HG03457 (cell line): ENCODE results near the gene ITM2B.
"Not testable (repeated sequence)": the region's sequence is repeated elsewhere in the genome, so short reads cannot be mapped to it uniquely, and the experiment has no call there.

Experiments
- ATAC-seq: cut with Tn5 transposase; IDR thresholded peaks from one replicate; pipeline ENCODE4 v1.9.1; 2021; ENCODE audit warnings: moderate number of reproducible peaks; ENCODE audit not compliant: unreplicated experiment

ITM2B gene

DNA sequence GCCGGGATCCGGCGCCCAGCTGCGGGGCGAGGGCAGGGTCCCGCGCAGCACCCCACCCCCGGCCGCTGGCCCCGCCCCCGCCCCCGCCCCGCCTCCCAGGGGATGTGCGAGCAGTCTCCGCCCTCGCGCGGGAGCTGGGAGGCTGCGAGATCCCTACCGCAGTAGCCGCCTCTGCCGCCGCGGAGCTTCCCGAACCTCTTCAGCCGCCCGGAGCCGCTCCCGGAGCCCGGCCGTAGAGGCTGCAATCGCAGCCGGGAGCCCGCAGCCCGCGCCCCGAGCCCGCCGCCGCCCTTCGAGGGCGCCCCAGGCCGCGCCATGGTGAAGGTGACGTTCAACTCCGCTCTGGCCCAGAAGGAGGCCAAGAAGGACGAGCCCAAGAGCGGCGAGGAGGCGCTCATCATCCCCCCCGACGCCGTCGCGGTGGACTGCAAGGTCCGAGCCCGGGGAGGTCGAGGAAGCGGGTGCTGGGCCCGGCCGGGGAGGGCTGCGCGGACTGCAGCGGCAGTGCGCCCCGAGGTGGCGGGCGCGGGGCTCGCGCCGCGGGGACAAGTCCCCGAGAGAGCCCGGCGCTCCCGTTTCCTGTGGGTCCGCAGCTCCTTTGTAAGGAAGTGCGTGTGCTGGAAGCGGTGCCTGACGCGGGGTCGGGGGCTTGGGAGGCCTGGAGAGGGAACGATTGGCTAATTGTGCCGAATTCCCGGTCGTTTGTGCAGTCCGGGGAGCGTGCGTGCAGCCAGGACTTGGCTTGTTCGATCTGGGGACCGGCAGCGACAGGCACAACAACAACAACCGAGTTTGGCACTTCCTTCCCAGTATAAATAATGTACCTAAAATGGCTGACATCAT is at the start of gene ITM2B:
ITM2B (plus strand) TSS at position 161 of the 843 bp plus-strand sequence; CDS start at position 316, 155 bp downstream.
- no peak for ATAC-seq

DNA sequence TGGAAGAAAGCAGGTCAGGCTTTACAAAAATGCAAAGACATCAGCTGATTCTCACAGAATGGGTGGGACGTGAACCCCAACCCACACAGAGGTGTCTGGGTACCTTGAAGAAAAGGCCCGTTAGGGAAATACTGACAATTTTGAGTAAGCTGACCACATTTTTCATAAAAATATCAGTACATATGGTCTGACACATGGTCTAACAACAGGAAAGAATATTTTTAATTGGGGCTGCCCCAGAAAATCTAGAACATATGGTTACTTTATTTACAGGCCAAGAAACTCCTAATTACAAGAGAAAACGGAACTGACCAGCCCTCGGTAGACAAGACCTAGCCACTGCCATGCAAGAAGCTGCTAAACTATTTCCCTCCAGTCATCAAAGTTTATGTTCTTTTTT is 48.7 kb upstream of the ITM2B start:
- ATAC-seq, result no peak

DNA sequence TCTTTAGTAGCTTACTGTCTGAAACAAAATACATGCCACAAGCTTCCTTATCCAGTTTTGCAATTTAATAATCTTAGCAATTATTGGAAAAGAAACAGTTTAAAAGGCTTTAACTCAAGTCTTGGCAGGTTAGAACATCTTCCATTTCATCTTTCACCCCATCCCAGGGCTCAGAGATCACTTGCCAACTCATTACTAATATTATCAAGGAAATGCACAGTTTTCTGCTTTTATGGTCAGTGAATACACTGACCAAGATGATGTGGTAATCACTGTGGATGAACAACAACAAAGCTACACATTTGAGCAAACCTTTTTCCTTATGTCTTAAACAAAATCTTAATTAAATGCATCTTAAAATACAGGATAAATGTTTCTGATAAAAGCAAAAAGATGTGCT is 48.0 kb upstream of the ITM2B start:
- no peak for ATAC-seq

- ATAC-seq, result no peak
Observed at GRCh38 chr13:48186722-48187121, 46.3 kb upstream of the ITM2B start.

DNA sequence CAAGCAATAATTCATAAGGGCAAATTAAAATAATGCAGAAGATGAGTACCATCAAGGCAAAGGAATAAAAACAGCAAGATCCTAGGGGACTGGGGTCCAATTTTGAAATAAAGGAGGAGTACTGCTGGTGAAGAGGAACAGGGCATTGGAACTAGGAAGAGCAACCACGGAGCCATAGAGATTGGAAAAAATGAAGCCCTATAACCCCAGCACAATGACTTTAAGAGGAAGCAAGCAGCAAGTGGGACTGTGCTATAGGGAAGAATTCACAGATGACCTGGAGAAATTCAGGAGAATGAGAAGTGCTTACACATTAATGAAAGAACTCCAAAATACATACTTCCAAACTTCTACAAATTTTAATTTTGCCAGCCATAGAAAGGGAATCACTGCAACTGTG is 44.9 kb upstream of the ITM2B start:
- no peak for ATAC-seq

GRCh38 chr13:48188601-48189000 is 44.4 kb upstream of the ITM2B start:
- ATAC-seq, result no peak

GRCh38 chr13:48189171-48189570 is 43.8 kb upstream of the ITM2B start:
- no peak for ATAC-seq

GRCh38 chr13:48192411-48192935 is 40.5 kb upstream of the ITM2B start:
- no peak for ATAC-seq

DNA sequence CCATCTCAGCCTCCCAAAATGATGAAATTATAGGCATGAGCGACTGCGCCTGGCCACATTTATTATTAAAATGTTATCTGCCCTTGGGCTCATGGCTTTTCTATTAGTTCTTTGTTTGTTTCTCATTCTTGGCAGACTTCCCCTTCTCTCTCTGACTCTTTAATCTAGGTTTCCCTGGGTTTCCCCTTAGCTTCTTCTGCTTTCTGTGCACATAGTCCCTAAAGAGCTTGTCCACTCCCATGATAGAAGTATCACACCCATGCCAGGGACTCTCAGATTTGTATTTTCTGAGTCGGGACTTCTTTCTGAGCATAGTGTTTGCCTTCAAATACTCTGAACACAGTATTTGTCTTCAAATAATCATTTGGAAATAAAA is 38.6 kb upstream of the ITM2B start:
- peak; percentile 83 for ATAC-seq

DNA sequence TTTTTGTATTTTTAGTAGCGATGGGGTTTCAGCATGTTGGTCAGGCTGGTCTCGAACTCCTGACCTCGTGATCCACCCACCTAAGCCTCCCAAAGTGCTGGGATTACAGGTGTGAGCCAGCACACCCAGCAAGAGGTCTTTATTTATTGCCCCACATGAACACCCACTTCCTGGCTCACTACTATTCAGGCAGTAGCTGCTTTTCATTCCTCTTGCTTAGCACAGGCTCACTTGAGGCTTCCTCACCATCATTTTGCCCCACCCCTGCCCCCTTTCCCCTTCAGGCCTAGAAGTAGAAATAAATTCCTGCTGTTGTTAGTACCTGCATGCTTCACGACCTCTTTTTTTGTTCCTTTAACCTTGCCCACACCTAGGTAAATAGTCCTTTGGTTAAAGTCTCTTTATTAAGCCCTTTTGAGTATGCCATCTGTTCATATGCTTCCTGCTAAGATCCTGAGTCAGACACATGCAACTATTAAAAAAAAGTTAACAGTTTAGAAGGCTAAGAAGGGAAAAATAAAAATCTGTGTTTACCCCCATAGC is 33.5 kb upstream of the ITM2B start:
- ATAC-seq, result no peak

DNA sequence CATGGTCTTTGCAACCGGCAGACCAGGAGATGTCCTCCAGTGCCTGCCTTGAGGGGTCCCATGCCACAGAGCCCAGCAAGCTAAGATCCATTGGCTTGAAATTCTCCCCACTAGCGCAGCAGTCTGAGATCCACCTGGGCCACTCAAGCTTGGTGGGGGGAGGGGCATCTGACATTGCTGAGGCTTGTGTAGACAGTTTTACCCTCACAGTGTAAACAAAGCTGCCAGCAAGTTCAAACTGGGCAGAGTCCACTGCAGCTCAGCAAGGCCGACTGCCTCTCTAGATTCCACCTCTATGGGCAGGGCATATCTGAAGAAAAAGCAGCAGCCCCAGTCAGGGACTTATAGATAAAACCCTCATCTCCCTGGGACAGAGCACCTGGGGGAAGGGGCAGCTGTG is 32.0 kb upstream of the ITM2B start:
- no peak for ATAC-seq

DNA sequence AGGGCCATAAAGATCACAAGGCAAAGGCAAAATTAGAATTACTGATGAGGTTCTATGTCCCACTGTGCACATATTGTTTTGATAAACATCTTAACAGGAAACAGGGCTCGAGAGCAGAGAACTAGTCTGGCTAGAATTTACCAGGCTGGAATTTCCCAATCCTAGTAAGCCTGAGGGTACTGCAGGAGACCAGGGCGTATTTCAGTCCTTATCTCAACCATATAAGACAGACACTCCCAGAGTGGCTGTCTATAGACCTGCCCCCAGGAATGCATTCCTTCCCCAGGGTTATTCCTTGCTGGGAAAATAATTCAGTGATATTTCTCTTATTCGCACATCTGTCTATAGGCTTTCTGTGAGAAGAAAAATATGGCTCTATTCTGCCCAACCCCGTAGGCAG is 25.8 kb upstream of the ITM2B start:
- not testable (repeated sequence) for ATAC-seq

DNA sequence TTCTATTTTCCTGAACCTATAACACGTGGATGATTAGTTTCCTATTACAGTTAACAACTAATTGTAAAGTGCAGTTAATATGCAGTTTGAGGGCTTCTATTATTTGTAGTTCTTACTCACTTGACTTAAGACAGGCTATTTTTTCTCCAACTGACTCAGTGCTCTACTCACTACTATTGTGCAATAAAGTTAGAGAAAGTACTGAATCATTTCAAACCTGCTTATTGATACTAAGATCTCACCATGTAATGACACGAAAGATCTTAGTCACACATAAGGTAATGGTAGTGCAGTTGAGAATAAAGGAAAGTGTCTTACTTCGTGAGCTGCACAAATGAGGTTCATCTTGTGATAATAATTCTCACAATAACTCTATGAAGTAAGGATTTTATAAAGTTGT is 22.8 kb upstream of the ITM2B start:
- no peak for ATAC-seq

GRCh38 chr13:48214519-48215121 is 18.4 kb upstream of the ITM2B start:
- ATAC-seq, result no peak

DNA sequence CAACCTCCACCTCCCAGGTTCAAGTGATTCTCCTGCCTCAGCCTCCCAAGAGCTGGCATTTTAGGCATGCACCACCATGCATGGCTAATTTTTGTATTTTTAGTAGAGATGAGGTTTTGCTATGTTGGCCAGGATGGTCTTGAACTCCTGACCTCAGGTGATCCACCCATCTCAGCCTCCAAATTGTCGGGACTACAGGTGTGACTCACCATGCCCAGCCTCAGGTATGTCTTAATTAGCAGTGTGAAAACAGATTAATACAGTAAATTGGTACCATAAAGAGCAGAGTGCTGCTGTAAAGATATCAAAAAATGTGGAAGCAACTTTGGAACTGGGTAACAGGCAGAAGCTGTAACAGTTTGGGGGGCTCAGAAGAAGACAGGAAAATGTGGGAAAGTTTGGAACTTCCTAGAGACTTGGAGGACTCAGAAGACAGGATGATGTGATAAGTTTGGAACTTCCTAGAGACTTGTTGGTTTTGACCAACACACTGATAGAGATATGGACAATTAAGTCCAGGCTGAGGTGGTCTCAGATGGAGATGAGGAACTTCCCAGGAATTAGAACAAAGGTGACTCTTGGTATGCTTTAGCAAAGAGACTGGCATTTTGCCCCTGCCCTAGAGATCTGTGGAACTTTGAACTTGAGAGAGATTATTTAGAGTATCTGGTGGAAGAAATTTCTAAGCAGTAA is 17.3 kb upstream of the ITM2B start:
- ATAC-seq, result not testable (repeated sequence)

GRCh38 chr13:48216204-48216711 is 16.7 kb upstream of the ITM2B start:
- no peak for ATAC-seq

DNA sequence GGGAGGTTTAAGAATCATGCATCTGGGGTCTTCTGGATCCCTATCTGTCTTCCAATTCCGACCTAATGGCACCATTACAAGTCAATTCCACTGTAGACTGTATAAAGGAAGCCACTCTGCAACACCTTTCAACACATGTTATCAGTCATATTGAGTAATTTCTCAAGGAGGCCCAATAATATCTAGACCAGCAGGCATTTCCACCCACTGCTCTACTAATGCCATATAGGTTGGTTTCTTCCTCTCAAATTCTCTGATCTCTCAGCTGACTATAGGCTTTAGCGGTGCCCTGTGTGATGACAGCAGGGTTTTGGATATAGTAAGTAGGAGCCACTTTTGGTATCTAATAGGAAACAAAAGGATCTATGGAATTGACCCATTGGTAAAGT is 12.4 kb upstream of the ITM2B start:
- no peak for ATAC-seq

DNA sequence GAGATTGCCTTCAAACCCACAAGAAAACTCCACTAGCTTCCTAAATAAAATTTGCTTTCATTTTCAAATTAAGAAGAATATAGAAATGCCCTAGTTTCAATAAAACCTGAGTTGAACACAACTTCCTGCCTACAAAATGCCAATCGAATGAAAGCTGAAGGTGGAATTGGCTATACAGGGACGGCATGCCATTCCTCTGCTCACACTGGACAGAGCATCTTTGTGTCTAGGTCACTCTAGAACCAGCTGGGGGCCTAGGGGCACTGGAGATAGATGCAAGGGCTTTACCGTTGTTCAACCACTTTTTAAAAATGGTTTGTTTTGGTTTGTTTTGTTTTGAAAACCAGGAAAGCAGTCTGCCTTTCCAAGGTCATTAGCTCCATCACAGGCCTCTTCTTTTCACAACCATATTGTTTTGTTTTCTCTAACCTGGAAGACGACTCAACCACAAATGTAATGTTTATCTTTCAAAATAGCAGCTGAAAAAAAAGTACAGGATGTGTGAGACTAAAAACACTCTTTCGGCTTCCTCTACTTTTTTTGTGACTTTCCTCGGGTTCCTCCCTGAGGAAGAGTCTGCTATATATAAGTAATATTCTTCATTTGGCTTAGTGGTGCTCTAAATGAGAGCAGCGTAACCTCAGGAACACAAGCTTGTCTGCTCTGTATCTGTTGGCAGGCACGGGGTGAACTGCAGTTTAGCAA is 11.9 kb upstream of the ITM2B start:
- ATAC-seq, result no peak

- no peak for ATAC-seq
Observed at GRCh38 chr13:48221686-48222187, 11.3 kb upstream of the ITM2B start.
